Gastroesophageal sphincter (tissue), 4 donors: ENCODE measurements around the gene PTCH2. TPM values are rescaled to one million over a fixed set of nuclear protein-coding genes. Genes with fewer than 3 reads are reported as not detected.

Experiments
- ATAC-seq: fragments of 150-250 bp; one replicate; pipeline ENCODE4 v1.9.1; 2016; ENCODE audit warnings: mild to moderate bottlenecking, moderate library complexity
- H3K27ac ChIP-seq, 4 donors: fragments of 200-600 bp; sonication (generic) in 3 of 4; 1 replicate in 3 of 4; 2 replicates in 1 of 4; pipeline ENCODE4 v1.5.1; 2016 to 2019
- H3K27me3 ChIP-seq: fragments of 200-600 bp; sonication (generic); one replicate; pipeline ENCODE4 v1.5.1; 2019
- H3K36me3 ChIP-seq, 2 donors: fragments of 200-600 bp; sonication (generic); one replicate each; pipeline ENCODE4 v1.5.1; 2019; ENCODE audit warnings: control low read depth in 1 of 2
- H3K4me1 ChIP-seq, 3 donors: fragments of 200-600 bp; sonication (generic); 1 replicate in 2 of 3; 2 replicates in 1 of 3; pipeline ENCODE4 v1.5.1; 2016 to 2019; ENCODE audit warnings: control low read depth in 2 of 3
- H3K4me3 ChIP-seq, 2 donors: fragments of 200-600 bp; sonication (generic); one replicate each; pipeline ENCODE4 v1.5.1; 2019; ENCODE audit warnings: mild to moderate bottlenecking in 1 of 2, moderate library complexity in 1 of 2
- H3K9me3 ChIP-seq, 3 donors: fragments of 200-600 bp; sonication (generic); one replicate each; pipeline ENCODE4 v1.5.1; 2017 to 2019; ENCODE audit warnings: control low read depth in 2 of 3
- EP300 ChIP-seq: sonication (generic); formaldehyde crosslinking; IDR thresholded peaks from one replicate; pipeline ENCODE4 v1.6.1; 2017; ENCODE audit warnings: antibody characterized with exemption, mild to moderate bottlenecking
- POLR2A ChIP-seq, 2 donors: fragments of 450-650 bp; IDR thresholded peaks; one replicate each; pipeline ENCODE4 v1.6.1; 2017; ENCODE audit warnings: antibody characterized with exemption in 2 of 2, mild to moderate bottlenecking in 2 of 2, moderate library complexity in 1 of 2
- POLR2AphosphoS5 ChIP-seq: sonication (generic); formaldehyde crosslinking; IDR thresholded peaks from one replicate; pipeline ENCODE4 v1.6.1; 2017; ENCODE audit warnings: antibody characterized with exemption
- WGBS, 2 donors: methylation state at CpG; one replicate each; pipeline ENCODE4 v1.1.5; 2018; ENCODE audit warnings: low coverage in 1 of 2; 5-methylcytosine and 5-hydroxymethylcytosine counted together
- total RNA-seq, 4 donors: library from RNA; depleted of rRNA; stranded (reverse); fragments of >200 nt; gene quantifications; one replicate each; pipeline ENCODE4 v1.1.0, GENCODE V29; 2016
- TF ChIP-seq, protein P1 (sequence below), 4 experiments: fragments of 200-600 bp in 2 of 4; fragments of 450-650 bp in 2 of 4; sonication (generic) in 1 of 4; IDR thresholded peaks; one replicate each; pipeline ENCODE4 v1.5.1; 2017 to 2019; ENCODE audit warnings: antibody characterized with exemption in 4 of 4, mild to moderate bottlenecking in 2 of 4, moderate library complexity in 2 of 4

PTCH2 gene
- total RNA-seq, 4 donors from 2014 or later = 0.54 to 1.9 (median 1.1) TPM

DNA sequence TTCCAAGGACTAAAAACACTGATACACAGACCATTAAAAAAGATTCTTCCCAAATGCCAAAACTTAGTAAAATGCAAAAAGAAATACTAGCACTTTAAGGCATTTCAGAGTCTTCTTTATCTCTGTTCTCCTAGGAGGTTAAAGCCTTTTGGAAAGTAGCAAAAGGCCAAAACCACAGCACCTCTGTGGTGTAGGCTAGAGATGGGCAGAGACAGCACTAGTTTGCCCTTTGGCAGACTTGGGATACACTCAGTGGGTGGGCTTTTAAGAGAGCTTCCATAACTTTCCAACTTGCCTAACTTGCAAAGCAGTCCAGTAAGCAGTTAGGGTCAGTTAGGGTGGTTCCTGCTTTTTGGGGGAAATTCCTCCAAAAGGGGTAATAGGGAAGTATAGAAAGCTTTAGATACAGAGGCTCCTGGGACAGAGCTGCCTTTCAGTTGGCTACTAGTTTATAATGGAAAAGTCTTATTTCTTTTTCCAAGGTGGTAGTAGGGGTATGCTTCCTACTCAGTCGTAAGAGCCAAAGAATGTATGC is 17.9 kb upstream of the PTCH2 start:
- H3K4me3 ChIP-seq = no peak overlapping the region
- no peak for ATAC-seq
- no peak overlapping the region for H3K27ac ChIP-seq
- 0 to 25% methylated on average over 1 of the region's 1 CpG for WGBS, 2 donors
- H3K9me3 ChIP-seq = no peaks in the 10 kb centered on the region
- H3K27me3 ChIP-seq = no peaks in the 10 kb centered on the region
- peaks cover 0 to 57% of the 10 kb centered on the region in 2 donors for H3K36me3 ChIP-seq
- no peaks in the 10 kb centered on the region for H3K4me1 ChIP-seq
- no peak for TF ChIP-seq POLR2A (IDR thresholded peaks at IDR 0.05)
- TF ChIP-seq, protein P1, sequence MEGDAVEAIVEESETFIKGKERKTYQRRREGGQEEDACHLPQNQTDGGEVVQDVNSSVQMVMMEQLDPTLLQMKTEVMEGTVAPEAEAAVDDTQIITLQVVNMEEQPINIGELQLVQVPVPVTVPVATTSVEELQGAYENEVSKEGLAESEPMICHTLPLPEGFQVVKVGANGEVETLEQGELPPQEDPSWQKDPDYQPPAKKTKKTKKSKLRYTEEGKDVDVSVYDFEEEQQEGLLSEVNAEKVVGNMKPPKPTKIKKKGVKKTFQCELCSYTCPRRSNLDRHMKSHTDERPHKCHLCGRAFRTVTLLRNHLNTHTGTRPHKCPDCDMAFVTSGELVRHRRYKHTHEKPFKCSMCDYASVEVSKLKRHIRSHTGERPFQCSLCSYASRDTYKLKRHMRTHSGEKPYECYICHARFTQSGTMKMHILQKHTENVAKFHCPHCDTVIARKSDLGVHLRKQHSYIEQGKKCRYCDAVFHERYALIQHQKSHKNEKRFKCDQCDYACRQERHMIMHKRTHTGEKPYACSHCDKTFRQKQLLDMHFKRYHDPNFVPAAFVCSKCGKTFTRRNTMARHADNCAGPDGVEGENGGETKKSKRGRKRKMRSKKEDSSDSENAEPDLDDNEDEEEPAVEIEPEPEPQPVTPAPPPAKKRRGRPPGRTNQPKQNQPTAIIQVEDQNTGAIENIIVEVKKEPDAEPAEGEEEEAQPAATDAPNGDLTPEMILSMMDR (IDR thresholded peaks at IDR 0.05) = no peak
- no peak for TF ChIP-seq EP300
- TF ChIP-seq POLR2AphosphoS5 = no peak

DNA sequence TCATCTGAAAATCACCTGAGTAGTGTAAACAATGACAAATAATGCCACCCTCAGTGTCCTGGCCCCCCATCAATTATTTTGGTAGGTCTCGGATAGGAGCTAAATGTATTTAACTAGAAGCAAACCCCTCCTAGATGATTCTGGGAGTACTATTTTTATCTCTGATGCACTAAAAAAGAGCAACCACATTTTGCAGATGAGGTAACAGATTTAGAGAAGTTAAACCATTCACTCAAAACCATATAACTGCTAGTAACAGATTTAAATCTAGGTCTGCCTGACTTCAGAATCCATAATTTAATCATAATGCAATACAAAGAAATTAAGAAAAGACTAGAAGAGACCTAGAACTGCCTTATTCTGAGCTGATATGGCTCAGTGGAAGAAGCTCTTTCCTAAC is 17.3 kb upstream of the PTCH2 start:
- TF ChIP-seq, protein P1 (IDR thresholded peaks at IDR 0.05) = no peak
- TF ChIP-seq POLR2AphosphoS5 (no peak), EP300 (no peak)
- 50% methylated on average over 1 of the region's 1 CpG; no CpG with 5 or more reads in 1 of the 2 donors for WGBS, 2 donors
- H3K27ac ChIP-seq = no peak overlapping the region
- H3K9me3 ChIP-seq = no peaks in the 10 kb centered on the region
- H3K36me3 ChIP-seq = peaks cover 0 to 60% of the 10 kb centered on the region in 2 donors
- no peaks in the 10 kb centered on the region for H3K4me1 ChIP-seq
- ATAC-seq = no peak
- no peaks in the 10 kb centered on the region for H3K27me3 ChIP-seq
- no peak overlapping the region for H3K4me3 ChIP-seq

DNA sequence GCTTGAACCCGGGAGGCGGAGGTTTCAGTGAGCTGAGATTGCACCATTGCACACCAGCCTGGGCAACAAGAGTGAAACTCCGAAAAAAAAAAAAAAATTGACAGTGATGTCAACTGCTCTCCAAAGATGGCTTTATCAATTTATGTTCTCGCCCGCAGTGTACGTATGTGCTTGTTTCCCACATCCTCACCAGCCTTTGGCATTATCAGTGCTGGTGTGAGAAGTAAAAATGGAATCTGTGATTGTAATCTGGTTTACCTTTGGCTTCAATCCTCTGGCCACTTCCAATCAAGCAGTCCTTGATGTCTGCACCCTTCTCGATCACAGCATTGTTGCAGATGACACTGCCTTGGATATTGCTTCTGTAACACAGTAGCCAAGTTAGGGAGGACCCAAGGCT is 14.4 kb upstream of the PTCH2 start:
- H3K36me3 ChIP-seq = peaks cover 0 to 37% of the 10 kb centered on the region in 2 donors
- no peak for ATAC-seq
- TF ChIP-seq EP300 (no peak), POLR2A (IDR thresholded peaks at IDR 0.05) (no peak), POLR2AphosphoS5 (no peak)
- TF ChIP-seq, protein P1 (IDR thresholded peaks at IDR 0.05) = no peak
- no peak overlapping the region for H3K4me3 ChIP-seq
- H3K4me1 ChIP-seq = no peaks in the 10 kb centered on the region
- no peaks in the 10 kb centered on the region for H3K27me3 ChIP-seq
- no peaks in the 10 kb centered on the region for H3K9me3 ChIP-seq
- H3K27ac ChIP-seq = no peak overlapping the region
- WGBS, 2 donors = 92 to 93% methylated on average over 6 of the region's 7 CpGs

DNA sequence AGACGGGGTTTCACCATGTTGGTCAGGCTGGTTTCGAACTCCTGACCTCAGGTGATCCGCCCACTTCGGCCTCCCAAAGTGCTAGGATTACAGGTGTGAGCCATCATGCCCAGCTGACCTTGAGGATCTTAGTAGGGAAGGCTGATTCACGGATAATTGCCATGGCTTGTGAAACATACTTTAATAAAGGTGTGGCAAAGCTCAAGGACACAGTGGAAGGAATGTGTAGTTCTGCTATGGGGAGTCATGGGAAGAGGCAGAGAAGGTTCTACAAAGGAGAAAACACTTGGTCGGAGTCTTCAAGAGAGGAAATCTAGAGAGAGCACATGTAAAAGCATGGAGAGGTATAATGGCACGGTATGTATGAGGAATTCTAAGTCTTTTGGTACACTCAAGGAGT is 12.7 kb upstream of the PTCH2 start:
- 78 to 90% methylated on average over 3 of the region's 7 CpGs for WGBS, 2 donors
- Histone ChIP-seq H3K4me1 (no peaks in the 10 kb centered on the region), H3K4me3 (no peak overlapping the region), H3K9me3 (no peaks in the 10 kb centered on the region), H3K27ac (no peak overlapping the region), H3K27me3 (no peaks in the 10 kb centered on the region), H3K36me3 (peaks cover 0 to 38% of the 10 kb centered on the region in 2 donors)
- TF ChIP-seq EP300 (no peak), POLR2A (IDR thresholded peaks at IDR 0.05) (no peak), POLR2AphosphoS5 (no peak)
- TF ChIP-seq, protein P1 (IDR thresholded peaks at IDR 0.05) = no peak
- no peak for ATAC-seq

DNA sequence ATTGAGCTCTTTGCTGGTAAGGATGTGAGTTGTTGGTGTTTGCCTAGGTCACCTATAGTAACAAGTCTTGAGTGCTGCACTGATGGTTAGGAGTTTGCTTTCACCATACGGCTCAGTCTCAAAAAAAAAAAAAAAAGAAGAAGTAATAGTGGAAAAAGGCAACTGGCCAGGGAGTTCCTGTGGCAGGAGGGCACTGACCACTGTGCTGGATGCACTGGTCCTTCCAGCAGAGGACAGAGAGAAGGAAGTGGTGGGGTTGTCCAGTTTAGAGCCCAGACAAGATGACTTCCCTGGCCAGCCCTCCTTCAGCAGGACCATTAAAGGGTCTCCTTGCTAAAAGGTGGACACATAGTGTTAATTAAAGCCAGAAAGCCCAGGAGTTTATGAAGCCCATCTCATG is 11.9 kb upstream of the PTCH2 start:
- Histone ChIP-seq H3K27ac (no peak overlapping the region), H3K36me3 (peaks cover 0 to 46% of the 10 kb centered on the region in 2 donors), H3K9me3 (no peaks in the 10 kb centered on the region), H3K4me1 (no peaks in the 10 kb centered on the region), H3K27me3 (no peaks in the 10 kb centered on the region), H3K4me3 (no peak overlapping the region)
- TF ChIP-seq EP300 = no peak
- TF ChIP-seq POLR2A (IDR thresholded peaks at IDR 0.05) = no peak
- no peak for TF ChIP-seq POLR2AphosphoS5
- TF ChIP-seq, protein P1 (IDR thresholded peaks at IDR 0.05) = no peak
- ATAC-seq = no peak
- WGBS, 2 donors = no CpG with 5 or more reads among the region's 1 CpG
